HepG2 (cell line): ENCODE data around the gene RPP25L. TPM values are rescaled to one million over a fixed set of nuclear protein-coding genes. Genes with fewer than 3 reads are reported as not detected.
A peak's percentile ranks its signal among the peaks of the same experiment; 100 is the strongest.

Experiments
- EED ChIP-seq: sonication (generic); formaldehyde crosslinking; IDR thresholded peaks from 2 replicates; pipeline ENCODE4 v1.5.0; 2020; ENCODE audit warnings: mild to moderate bottlenecking, missing genetic modification reagents
- GABPB1 ChIP-seq: IDR thresholded peaks from 2 replicates; pipeline ENCODE4 v1.6.1; 2016; ENCODE audit warnings: mild to moderate bottlenecking, missing genetic modification reagents, moderate library complexity, missing compliant biosample characterization
- GATA4 ChIP-seq: sonication (generic); IDR thresholded peaks from 2 replicates; pipeline ENCODE4 v1.6.1; 2016; ENCODE audit warnings: antibody characterized with exemption, low read depth, borderline replicate concordance
- HDAC1 ChIP-seq: sonication (generic); formaldehyde crosslinking; IDR thresholded peaks from 2 replicates; pipeline ENCODE4 v1.5.1; 2020; ENCODE audit warnings: mild to moderate bottlenecking, missing genetic modification reagents
- HOMEZ ChIP-seq: IDR thresholded peaks from 2 replicates; pipeline ENCODE4 v1.6.1; 2016; ENCODE audit warnings: low read depth
- IKZF4 ChIP-seq: sonication (generic); formaldehyde crosslinking; IDR thresholded peaks from 2 replicates; pipeline ENCODE4 v1.5.1; 2020; ENCODE audit warnings: borderline replicate concordance, mild to moderate bottlenecking, low read depth, missing genetic modification reagents; ENCODE audit errors: not compliant biosample characterization
- JUN ChIP-seq: sonication (generic); formaldehyde crosslinking; IDR thresholded peaks from 2 replicates; pipeline ENCODE4 v1.4.0; 2020; ENCODE audit warnings: mild to moderate bottlenecking, missing genetic modification reagents
- SMAD9 ChIP-seq: sonication (generic); formaldehyde crosslinking; IDR thresholded peaks from 2 replicates; pipeline ENCODE4 v1.5.1; 2020; ENCODE audit warnings: mild to moderate bottlenecking, missing genetic modification reagents
- TCF7L2 ChIP-seq: IDR thresholded peaks from 2 replicates; pipeline ENCODE4 v1.6.1; 2011; ENCODE audit warnings: mild to moderate bottlenecking, low read depth, low read length, moderate library complexity
- UBTF ChIP-seq: sonication (generic); formaldehyde crosslinking; IDR thresholded peaks from 2 replicates; pipeline ENCODE4 v1.4.0; 2020; ENCODE audit warnings: mild to moderate bottlenecking, missing genetic modification reagents
- ZNF350 ChIP-seq: sonication (generic); formaldehyde crosslinking; IDR thresholded peaks from 2 replicates; pipeline ENCODE4 v1.4.0; 2020; ENCODE audit warnings: mild to moderate bottlenecking, low read depth, missing genetic modification reagents, borderline replicate concordance
- ZNF563 ChIP-seq: sonication (generic); formaldehyde crosslinking; IDR thresholded peaks from 2 replicates; pipeline ENCODE4 v1.8.0; 2022; ENCODE audit warnings: mild to moderate bottlenecking, moderate library complexity, missing genetic modification reagents
- ZNF777 ChIP-seq: sonication (generic); formaldehyde crosslinking; IDR thresholded peaks from 2 replicates; pipeline ENCODE4 v1.4.0; 2020; ENCODE audit warnings: missing genetic modification reagents
- polyA plus RNA-seq, 8 experiments: library from polyadenylated mRNA; depleted of rRNA in 3 of 8; stranded (reverse) in 7 of 8; unstranded in 1 of 8; fragments of >200 nt; fragmentation: Illumina TruSeq in 4 of 8; extraction: Trizol in 4 of 8; gene quantifications; 2 replicates each; pipeline versions ENCODE4 v1.2.1 to v1.2.3, GENCODE V29; 2011 to 2016; ENCODE audit warnings: low read depth in 4 of 8, missing spikeins in 1 of 8, mixed read lengths in 1 of 8; ENCODE audit not compliant: insufficient read depth in 1 of 8
- total RNA-seq, 5 experiments: library from RNA; depleted of rRNA; stranded (reverse); fragments of >200 nt; fragmentation: Illumina TruSeq; extraction: Trizol; gene quantifications; 2 replicates each; pipeline ENCODE4 v1.2.3, GENCODE V29; 2016; ENCODE audit warnings: low read depth in 1 of 5
- TF ChIP-seq, protein P1 (sequence below): sonication (generic); formaldehyde crosslinking; IDR thresholded peaks from 2 replicates; pipeline ENCODE4 v1.4.0; 2020; ENCODE audit warnings: missing genetic modification reagents
- TF ChIP-seq, protein P2 (sequence below): IDR thresholded peaks from 2 replicates; pipeline ENCODE4 v1.6.1; 2016; ENCODE audit warnings: missing compliant biosample characterization, missing genetic modification reagents, borderline replicate concordance
- TF ChIP-seq, protein P3 (sequence below): sonication (generic); formaldehyde crosslinking; IDR thresholded peaks from 2 replicates; pipeline ENCODE4 v1.8.0; 2022; ENCODE audit warnings: mild to moderate bottlenecking, missing genetic modification reagents
- TF ChIP-seq, protein P4 (sequence below): sonication (generic); formaldehyde crosslinking; IDR thresholded peaks from 2 replicates; pipeline ENCODE4 v1.5.0; 2020; ENCODE audit warnings: missing genetic modification reagents

Gene RPP25L
- total and polyA plus RNA-seq, 2 of the 13 experiments (the other 11 are each of a cell fraction or from before 2014, with no cell fraction given): 24.5 to 27.3 TPM

DNA sequence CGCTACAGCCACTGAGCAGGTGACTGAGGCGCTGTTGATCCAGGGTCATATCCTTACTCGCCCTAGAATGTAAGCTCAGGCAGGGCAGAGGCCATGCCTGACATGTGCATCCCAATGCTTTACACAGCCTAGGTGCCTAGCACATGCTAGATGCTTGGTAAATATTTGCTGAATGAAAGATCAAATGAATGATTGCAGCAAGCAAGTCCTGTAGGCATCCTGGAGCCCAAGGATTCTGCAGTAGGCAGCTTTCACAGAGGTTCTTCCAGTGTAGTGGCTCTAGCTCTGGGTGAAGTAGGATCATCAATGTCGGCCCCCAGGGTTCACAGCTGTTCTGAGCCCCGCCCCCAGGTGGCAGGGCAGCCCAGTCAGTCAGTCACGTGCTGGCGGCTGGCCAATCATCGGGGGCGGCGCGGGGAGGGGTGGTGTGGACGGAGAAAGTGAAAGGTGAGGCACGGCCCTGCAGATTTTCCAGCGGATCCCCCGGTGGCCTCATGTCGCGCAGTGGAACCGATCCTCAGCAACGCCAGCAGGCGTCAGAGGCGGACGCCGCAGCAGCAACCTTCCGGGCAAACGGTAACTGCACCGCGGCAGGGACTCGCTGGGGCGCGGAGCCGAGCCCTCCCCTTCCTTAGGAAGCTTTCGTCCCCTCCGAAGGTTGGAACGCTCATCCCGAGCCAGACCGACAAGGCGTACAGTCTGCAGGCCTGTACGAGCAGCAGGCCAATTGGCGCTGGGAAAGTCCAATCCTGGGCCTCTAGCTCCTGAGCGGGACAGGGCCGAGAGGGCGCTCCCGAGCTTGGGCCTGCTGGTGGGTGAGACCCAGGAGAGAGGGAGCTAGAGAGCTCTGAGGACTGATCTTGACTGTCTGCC, 34.5 kb upstream of the RPP25L start, which contains the start of gene GALT (continued):
- TF ChIP-seq, protein P1, sequence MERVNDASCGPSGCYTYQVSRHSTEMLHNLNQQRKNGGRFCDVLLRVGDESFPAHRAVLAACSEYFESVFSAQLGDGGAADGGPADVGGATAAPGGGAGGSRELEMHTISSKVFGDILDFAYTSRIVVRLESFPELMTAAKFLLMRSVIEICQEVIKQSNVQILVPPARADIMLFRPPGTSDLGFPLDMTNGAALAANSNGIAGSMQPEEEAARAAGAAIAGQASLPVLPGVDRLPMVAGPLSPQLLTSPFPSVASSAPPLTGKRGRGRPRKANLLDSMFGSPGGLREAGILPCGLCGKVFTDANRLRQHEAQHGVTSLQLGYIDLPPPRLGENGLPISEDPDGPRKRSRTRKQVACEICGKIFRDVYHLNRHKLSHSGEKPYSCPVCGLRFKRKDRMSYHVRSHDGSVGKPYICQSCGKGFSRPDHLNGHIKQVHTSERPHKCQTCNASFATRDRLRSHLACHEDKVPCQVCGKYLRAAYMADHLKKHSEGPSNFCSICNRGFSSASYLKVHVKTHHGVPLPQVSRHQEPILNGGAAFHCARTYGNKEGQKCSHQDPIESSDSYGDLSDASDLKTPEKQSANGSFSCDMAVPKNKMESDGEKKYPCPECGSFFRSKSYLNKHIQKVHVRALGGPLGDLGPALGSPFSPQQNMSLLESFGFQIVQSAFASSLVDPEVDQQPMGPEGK (CRISPR knock-in tag): peak; percentile 89
- TF ChIP-seq ZNF563 (CRISPR knock-in tag) (peak; percentile 78; the same call in 1 of the 2 replicates), JUN (CRISPR knock-in tag) (no peak), IKZF4 (CRISPR knock-in tag) (no peak), HDAC1 (CRISPR knock-in tag) (peak; percentile 78), TCF7L2 (no peak), GABPB1 (peak; percentile 80), SMAD9 (CRISPR knock-in tag) (0 out of 2 replicates have a peak, but pooled peaks have one; percentile 11), GATA4 (0 out of 2 replicates have a peak, but pooled peaks have one; percentile 31), HOMEZ (peak; percentile 21; the same call in 1 of the 2 replicates), ZNF350 (CRISPR knock-in tag) (peak; percentile 67; the same call in 1 of the 2 replicates), ZNF777 (peak; percentile 83), UBTF (CRISPR knock-in tag) (peak; percentile 91), EED (CRISPR knock-in tag) (no peak)
- TF ChIP-seq, protein P2, sequence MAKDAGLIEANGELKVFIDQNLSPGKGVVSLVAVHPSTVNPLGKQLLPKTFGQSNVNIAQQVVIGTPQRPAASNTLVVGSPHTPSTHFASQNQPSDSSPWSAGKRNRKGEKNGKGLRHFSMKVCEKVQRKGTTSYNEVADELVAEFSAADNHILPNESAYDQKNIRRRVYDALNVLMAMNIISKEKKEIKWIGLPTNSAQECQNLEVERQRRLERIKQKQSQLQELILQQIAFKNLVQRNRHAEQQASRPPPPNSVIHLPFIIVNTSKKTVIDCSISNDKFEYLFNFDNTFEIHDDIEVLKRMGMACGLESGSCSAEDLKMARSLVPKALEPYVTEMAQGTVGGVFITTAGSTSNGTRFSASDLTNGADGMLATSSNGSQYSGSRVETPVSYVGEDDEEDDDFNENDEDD (CRISPR knock-in tag): peak; percentile 40; the same call in 1 of the 2 replicates
- TF ChIP-seq, protein P3, sequence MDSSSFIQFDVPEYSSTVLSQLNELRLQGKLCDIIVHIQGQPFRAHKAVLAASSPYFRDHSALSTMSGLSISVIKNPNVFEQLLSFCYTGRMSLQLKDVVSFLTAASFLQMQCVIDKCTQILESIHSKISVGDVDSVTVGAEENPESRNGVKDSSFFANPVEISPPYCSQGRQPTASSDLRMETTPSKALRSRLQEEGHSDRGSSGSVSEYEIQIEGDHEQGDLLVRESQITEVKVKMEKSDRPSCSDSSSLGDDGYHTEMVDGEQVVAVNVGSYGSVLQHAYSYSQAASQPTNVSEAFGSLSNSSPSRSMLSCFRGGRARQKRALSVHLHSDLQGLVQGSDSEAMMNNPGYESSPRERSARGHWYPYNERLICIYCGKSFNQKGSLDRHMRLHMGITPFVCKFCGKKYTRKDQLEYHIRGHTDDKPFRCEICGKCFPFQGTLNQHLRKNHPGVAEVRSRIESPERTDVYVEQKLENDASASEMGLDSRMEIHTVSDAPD: peak; percentile 34; the same call in 1 of the 2 replicates
- TF ChIP-seq, protein P4, sequence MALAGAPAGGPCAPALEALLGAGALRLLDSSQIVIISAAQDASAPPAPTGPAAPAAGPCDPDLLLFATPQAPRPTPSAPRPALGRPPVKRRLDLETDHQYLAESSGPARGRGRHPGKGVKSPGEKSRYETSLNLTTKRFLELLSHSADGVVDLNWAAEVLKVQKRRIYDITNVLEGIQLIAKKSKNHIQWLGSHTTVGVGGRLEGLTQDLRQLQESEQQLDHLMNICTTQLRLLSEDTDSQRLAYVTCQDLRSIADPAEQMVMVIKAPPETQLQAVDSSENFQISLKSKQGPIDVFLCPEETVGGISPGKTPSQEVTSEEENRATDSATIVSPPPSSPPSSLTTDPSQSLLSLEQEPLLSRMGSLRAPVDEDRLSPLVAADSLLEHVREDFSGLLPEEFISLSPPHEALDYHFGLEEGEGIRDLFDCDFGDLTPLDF (CRISPR knock-in tag): no peak
